GM12873 (cell line): ENCODE measurements around the gene PRELP.

Experiments
- CTCF ChIP-seq: IDR thresholded peaks from 2 replicates; pipeline ENCODE4 v1.5.1; 2012; ENCODE audit warnings: low read depth, mild to moderate bottlenecking, moderate library complexity, low read length, control low read depth; ENCODE audit not compliant: insufficient read depth; ENCODE audit errors: missing control alignments

Gene PRELP

GRCh38 chr1:203526572-203526971 is 51.0 kb downstream of the PRELP start:
- no peak for TF ChIP-seq CTCF

- no peak for TF ChIP-seq CTCF
Observed at GRCh38 chr1:203527013-203527412, 51.4 kb downstream of the PRELP start.

GRCh38 chr1:203528063-203528462 is 52.5 kb downstream of the PRELP start:
- TF ChIP-seq CTCF = no peak

GRCh38 chr1:203528976-203529835 is 53.6 kb downstream of the PRELP start:
- no peak for TF ChIP-seq CTCF

GRCh38 chr1:203531063-203531462 is 55.5 kb downstream of the PRELP start:
- TF ChIP-seq CTCF = no peak

- no peak for TF ChIP-seq CTCF
Observed at GRCh38 chr1:203534012-203534411, 58.4 kb downstream of the PRELP start.

- TF ChIP-seq CTCF = no peak
Observed at GRCh38 chr1:203534526-203534925, 58.9 kb downstream of the PRELP start.
